ENCODE measurements around the gene FYTTD1. TPM values are rescaled to one million over a fixed set of nuclear protein-coding genes. Genes with fewer than 3 reads are reported as not detected.
"Not testable (repeated sequence)": the region's sequence is repeated elsewhere in the genome, so short reads cannot be mapped to it uniquely, and the experiment has no call there.

The FYTTD1 gene
- total RNA-seq, result 67.2 and 84.3 TPM in 2 replicates
- long read RNA-seq, full-length matches to known transcripts, result 442 of 551 reads
- long read RNA-seq, partial matches to known transcripts, result 68 of 551 reads
- long read RNA-seq, other reads (novel, unspliced or antisense), result 41 of 551 reads

GRCh38 chr3:197749601-197750395, at the start of gene FYTTD1:
FYTTD1 (plus strand) TSS chr3:197749883; CDS start chr3:197749972, 89 bp downstream.
- peak within 1 kb of the TSS; percentile 87 for H3K4me3 Mint-ChIP-seq (ENCODE audit: unreplicated experiment)
- no peaks in the 10 kb centered on the region for H3K27me3 Mint-ChIP-seq (ENCODE audit: unreplicated experiment)
- no peaks in the 10 kb centered on the region for H3K36me3 Mint-ChIP-seq (ENCODE audit: unreplicated experiment)
- peaks cover 32% of the 10 kb centered on the region for H3K4me1 Mint-ChIP-seq (ENCODE audit: unreplicated experiment)
- DNase-seq (ENCODE audit: extremely low spot score, unreplicated experiment), result peak; percentile 98
- peak within 1 kb of the TSS; percentile 97 for H3K27ac Mint-ChIP-seq (ENCODE audit: unreplicated experiment)
- TF ChIP-seq CTCF (IDR thresholded peaks at IDR 0.05), result peak; percentile 59
- H3K9me3 Mint-ChIP-seq (ENCODE audit: unreplicated experiment), result no peaks in the 10 kb centered on the region

GRCh38 chr3:197700095-197700494, 49.6 kb upstream of the FYTTD1 start:
- Mint-ChIP-seq H3K27me3 (ENCODE audit: unreplicated experiment) (no peaks in the 10 kb centered on the region), H3K9me3 (ENCODE audit: unreplicated experiment) (no peaks in the 10 kb centered on the region), H3K4me3 (ENCODE audit: unreplicated experiment) (no peak overlapping the region), H3K36me3 (ENCODE audit: unreplicated experiment) (peaks cover 66% of the 10 kb centered on the region), H3K4me1 (ENCODE audit: unreplicated experiment) (no peaks in the 10 kb centered on the region), H3K27ac (ENCODE audit: unreplicated experiment) (no peak overlapping the region)
- no peak for DNase-seq (ENCODE audit: extremely low spot score, unreplicated experiment)
- no peak for TF ChIP-seq CTCF (IDR thresholded peaks at IDR 0.05)

GRCh38 chr3:197701841-197702240, 47.8 kb upstream of the FYTTD1 start:
- Mint-ChIP-seq H3K4me1 (ENCODE audit: unreplicated experiment) (no peaks in the 10 kb centered on the region), H3K27ac (ENCODE audit: unreplicated experiment) (no peak overlapping the region), H3K4me3 (ENCODE audit: unreplicated experiment) (no peak overlapping the region), H3K27me3 (ENCODE audit: unreplicated experiment) (no peaks in the 10 kb centered on the region), H3K36me3 (ENCODE audit: unreplicated experiment) (peaks cover 57% of the 10 kb centered on the region), H3K9me3 (ENCODE audit: unreplicated experiment) (no peaks in the 10 kb centered on the region)
- no peak for DNase-seq (ENCODE audit: extremely low spot score, unreplicated experiment)
- TF ChIP-seq CTCF (IDR thresholded peaks at IDR 0.05), result no peak

GRCh38 chr3:197706658-197707057, 43.0 kb upstream of the FYTTD1 start:
- DNase-seq (ENCODE audit: extremely low spot score, unreplicated experiment), result no peak
- Mint-ChIP-seq H3K4me3 (ENCODE audit: unreplicated experiment) (no peak overlapping the region), H3K27ac (ENCODE audit: unreplicated experiment) (no peak overlapping the region), H3K9me3 (ENCODE audit: unreplicated experiment) (no peaks in the 10 kb centered on the region), H3K27me3 (ENCODE audit: unreplicated experiment) (no peaks in the 10 kb centered on the region), H3K36me3 (ENCODE audit: unreplicated experiment) (peaks cover 19% of the 10 kb centered on the region), H3K4me1 (ENCODE audit: unreplicated experiment) (peaks cover 7% of the 10 kb centered on the region)
- TF ChIP-seq CTCF (IDR thresholded peaks at IDR 0.05), result no peak

- Mint-ChIP-seq H3K27ac (ENCODE audit: unreplicated experiment) (no peak overlapping the region), H3K4me3 (ENCODE audit: unreplicated experiment) (no peak overlapping the region), H3K36me3 (ENCODE audit: unreplicated experiment) (peaks cover 9% of the 10 kb centered on the region), H3K4me1 (ENCODE audit: unreplicated experiment) (peaks cover 28% of the 10 kb centered on the region), H3K9me3 (ENCODE audit: unreplicated experiment) (no peaks in the 10 kb centered on the region), H3K27me3 (ENCODE audit: unreplicated experiment) (no peaks in the 10 kb centered on the region)
- no peak for DNase-seq (ENCODE audit: extremely low spot score, unreplicated experiment)
- TF ChIP-seq CTCF (IDR thresholded peaks at IDR 0.05), result no peak
These were observed 40.5 kb upstream of the FYTTD1 start for GRCh38 chr3:197709135-197709534.

GRCh38 chr3:197710965-197711364, 38.7 kb upstream of the FYTTD1 start:
- Mint-ChIP-seq H3K4me1 (ENCODE audit: unreplicated experiment) (peaks cover 29% of the 10 kb centered on the region), H3K27ac (ENCODE audit: unreplicated experiment) (peak overlapping the region; percentile 96)
- not testable (repeated sequence) for H3K36me3 Mint-ChIP-seq (ENCODE audit: unreplicated experiment); DNase-seq (ENCODE audit: extremely low spot score, unreplicated experiment); H3K27me3 Mint-ChIP-seq (ENCODE audit: unreplicated experiment); H3K9me3 Mint-ChIP-seq (ENCODE audit: unreplicated experiment); H3K4me3 Mint-ChIP-seq (ENCODE audit: unreplicated experiment)
